ENCODE measurements around the gene ALX1.

Gene ALX1

GRCh38 chr12:85280165-85280983 is at the start of gene ALX1:
Gene ALX1 (plus strand): TSS chr12:85280220. CDS start chr12:85280262, 42 bp downstream.
- no peak for DNase-seq

GRCh38 chr12:85237327-85237726 is 42.7 kb upstream of the ALX1 start:
- DNase-seq, result no peak

- no peak for DNase-seq
These were observed 35.5 kb upstream of the ALX1 start for GRCh38 chr12:85244561-85244960.

- no peak for DNase-seq
These were observed 26.2 kb upstream of the ALX1 start for GRCh38 chr12:85253853-85254252.

GRCh38 chr12:85257671-85258070 is 22.3 kb upstream of the ALX1 start:
- no peak for DNase-seq

- DNase-seq, result no peak
These were observed 19.6 kb upstream of the ALX1 start for GRCh38 chr12:85260447-85260846.

GRCh38 chr12:85260896-85261295 is 19.1 kb upstream of the ALX1 start:
- DNase-seq, result no peak

GRCh38 chr12:85266356-85266755 is 13.7 kb upstream of the ALX1 start:
- DNase-seq, result no peak

GRCh38 chr12:85273381-85274314 is 6.4 kb upstream of the ALX1 start:
- no peak for DNase-seq

- DNase-seq, result no peak
These were observed 5.7 kb upstream of the ALX1 start for GRCh38 chr12:85274315-85274651.

- DNase-seq, result no peak
These were observed 4.6 kb upstream of the ALX1 start for GRCh38 chr12:85275374-85275773.

GRCh38 chr12:85277191-85277590 is 2.8 kb upstream of the ALX1 start:
- DNase-seq, result no peak

GRCh38 chr12:85277900-85278597 is 2.0 kb upstream of the ALX1 start:
- DNase-seq, result no peak

GRCh38 chr12:85278598-85279448 is 1.2 kb upstream of the ALX1 start:
- DNase-seq, result no peak

- DNase-seq, result no peak
These were observed 413 bp upstream of the ALX1 start for GRCh38 chr12:85279449-85280164.

- DNase-seq, result no peak
These were observed 1.1 kb downstream of the ALX1 start for GRCh38 chr12:85280984-85281630.

GRCh38 chr12:85281636-85282312 is 1.8 kb downstream of the ALX1 start:
- no peak for DNase-seq

- DNase-seq, result no peak
These were observed 3.5 kb downstream of the ALX1 start for GRCh38 chr12:85283560-85283959.

- no peak for DNase-seq
These were observed 16.3 kb downstream of the ALX1 start for GRCh38 chr12:85296362-85296761.

GRCh38 chr12:85299053-85299452 is 19.0 kb downstream of the ALX1 start:
- DNase-seq, result no peak

- no peak for DNase-seq
These were observed 21.0 kb downstream of the ALX1 start for GRCh38 chr12:85301051-85301450.
